ENCODE measurements around the gene ZFAND3. TPM values are rescaled to one million over a fixed set of nuclear protein-coding genes. Genes with fewer than 3 reads are reported as not detected.
A peak's percentile ranks its signal among the peaks of the same experiment; 100 is the strongest.

Gene ZFAND3
- total and polyA plus RNA-seq, 2 donors (not counting 3 experiments of a cell fraction or from before 2014, with no cell fraction given): 15.4 to 54.2 TPM

GRCh38 chr6:37783025-37783855 lies 36.3 kb upstream of the ZFAND3 start:
- no peaks in the 10 kb centered on the region for H3K36me3 ChIP-seq (ENCODE audit: control insufficient read depth in 2 of 2, extremely low read depth in 1 of 2, insufficient read depth in 2 of 2, low read length in 2 of 2)
- BruUV-seq (replicated peaks): no TSS peak
- no peak for TF ChIP-seq FOS (IDR thresholded peaks at IDR 0.05; ENCODE audit: borderline replicate concordance, insufficient read depth, low read length)
- no peak for TF ChIP-seq GATA2 (IDR thresholded peaks at IDR 0.05; ENCODE audit: insufficient read depth, insufficient read length, low read depth, low read length)
- TF ChIP-seq POLR2AphosphoS5 (IDR thresholded peaks at IDR 0.05; ENCODE audit: insufficient read depth, low read depth, low read length): no peak
- TF ChIP-seq MYC (IDR thresholded peaks at IDR 0.05; ENCODE audit: low read depth, low read length): no peak
- TF ChIP-seq EZH2 (IDR thresholded peaks at IDR 0.05; ENCODE audit: borderline replicate concordance, low read depth, low read length, severe bottlenecking): no peak
- no peak for TF ChIP-seq POLR2A (IDR thresholded peaks at IDR 0.05; ENCODE audit: low read depth, low read length)
- TF ChIP-seq CTCF (IDR thresholded peaks at IDR 0.05; ENCODE audit: extremely low read depth in 1 of 2, insufficient read depth in 1 of 2, low read depth in 1 of 2, low read length in 2 of 2): no peak
- TF ChIP-seq, protein P1, sequence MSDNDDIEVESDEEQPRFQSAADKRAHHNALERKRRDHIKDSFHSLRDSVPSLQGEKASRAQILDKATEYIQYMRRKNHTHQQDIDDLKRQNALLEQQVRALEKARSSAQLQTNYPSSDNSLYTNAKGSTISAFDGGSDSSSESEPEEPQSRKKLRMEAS (IDR thresholded peaks at IDR 0.05; ENCODE audit: insufficient read depth, insufficient read length): no peak
- peaks cover 10% of the 10 kb centered on the region for H3K4me1 ChIP-seq (ENCODE audit: control insufficient read depth, extremely low read depth, insufficient read depth, low read length)
- peak overlapping the region; percentile 46 for H3K9ac ChIP-seq (replicated peaks; ENCODE audit: extremely low read depth, insufficient read depth, low read length)
- peak overlapping the region; percentile 99 for H2AFZ ChIP-seq (ENCODE audit: low read depth, low read length)
- peaks cover 3 to 4% of the 10 kb centered on the region in 2 experiments for H3K27me3 ChIP-seq (ENCODE audit: control insufficient read depth in 2 of 2, insufficient read depth in 2 of 2, low read length in 2 of 2)
- peak overlapping the region in 2 of 3 experiments; percentile 2 to 31 for H3K4me3 ChIP-seq (replicated peaks in 1 of 3; ENCODE audit: insufficient read depth in 1 of 3, low read depth in 1 of 3, low read length in 3 of 3)
- DNase-seq (ENCODE audit: low read depth, low spot score): no peak
- CTCF ChIA-PET: interaction anchor here (0.5 to 4.3 kb wide), 8 partner anchors 8 to 711 kb away, joined by 3 to 32 read pairs (median 4); no protein-coding TSS in a partner anchor
- POLR2A ChIA-PET: no interaction called here
- H3K27ac ChIP-seq (ENCODE audit: insufficient read depth, low read depth, low read length): no peak overlapping the region
- no peaks in the 10 kb centered on the region for H3K9me1 ChIP-seq (replicated peaks; ENCODE audit: control insufficient read depth, extremely low read depth, insufficient read depth, low read length)
- no peaks in the 10 kb centered on the region for H3K79me2 ChIP-seq (ENCODE audit: control insufficient read depth, insufficient read depth, low read length)
- dilution Hi-C loops (cut with MboI; ENCODE audit: extremely low pct_ligation_motif_present, low sequenced_read_pairs): no loop called here
- no peaks in the 10 kb centered on the region for H3K9me3 ChIP-seq (replicated peaks; ENCODE audit: control insufficient read depth, insufficient read depth, low read length)
- no peaks in the 10 kb centered on the region for H4K20me1 ChIP-seq (replicated peaks; ENCODE audit: control insufficient read depth, extremely low read depth, insufficient read depth, low read length)
- peak; percentile 43 for FAIRE-seq
- intact Hi-C loops (cut with micrococcal nuclease): loop anchor here (5.0 kb wide), 1 partner anchor 76 kb away; no protein-coding TSS in a partner anchor
- peak overlapping the region; percentile 92 for H3K4me2 ChIP-seq (ENCODE audit: insufficient read depth, low read length)
